OCI-M2 (cell line): ENCODE measurements around the gene INPP5D.
"Not testable (repeated sequence)": the region's sequence is repeated elsewhere in the genome, so short reads cannot be mapped to it uniquely, and the experiment has no call there.

Source experiments
- DNase-seq: peaks from one replicate; lab custom pipeline; 2025; ENCODE audit not compliant: unreplicated experiment; lab: John Stamatoyannopoulos, UW

INPP5D gene

DNA sequence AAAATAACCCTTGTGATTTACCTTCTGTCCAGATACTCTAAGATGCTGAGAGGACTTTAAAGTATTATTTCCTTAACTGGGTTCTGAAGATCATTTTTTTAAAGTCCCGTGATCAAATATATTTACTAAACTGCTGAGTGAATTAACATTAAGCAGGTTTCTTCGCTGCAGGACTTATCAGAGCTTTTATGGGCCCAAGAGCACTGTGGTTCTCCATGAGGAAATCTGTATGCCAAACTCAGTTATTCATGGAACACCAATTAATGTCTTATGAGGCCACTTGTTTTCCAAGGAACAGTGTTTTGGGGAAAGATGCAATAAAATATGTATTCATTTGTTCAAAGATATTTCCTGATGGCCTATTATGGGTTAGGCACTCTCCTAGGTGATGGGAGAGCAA, 111.2 kb downstream of the INPP5D start:
- no peak for DNase-seq

DNA sequence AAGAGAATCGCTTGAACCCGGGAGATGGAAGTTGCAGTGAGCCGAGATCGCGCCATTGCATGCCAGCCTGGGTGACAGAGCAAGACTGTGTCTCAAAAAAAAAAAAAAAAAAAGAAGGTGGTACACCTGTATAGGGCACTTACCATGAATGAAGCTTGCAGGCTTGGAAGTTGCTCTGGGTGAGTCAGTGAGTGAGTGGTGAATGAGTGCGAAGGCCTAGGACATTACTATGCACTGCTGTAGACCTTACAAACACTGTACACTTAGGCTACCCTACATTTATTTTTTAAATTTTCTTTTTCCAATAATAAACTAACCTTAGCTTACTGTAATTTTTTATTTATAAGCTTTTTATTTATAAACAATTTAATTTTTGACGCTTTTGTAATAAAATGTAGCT, 113.0 kb downstream of the INPP5D start:
- no peak for DNase-seq

DNA sequence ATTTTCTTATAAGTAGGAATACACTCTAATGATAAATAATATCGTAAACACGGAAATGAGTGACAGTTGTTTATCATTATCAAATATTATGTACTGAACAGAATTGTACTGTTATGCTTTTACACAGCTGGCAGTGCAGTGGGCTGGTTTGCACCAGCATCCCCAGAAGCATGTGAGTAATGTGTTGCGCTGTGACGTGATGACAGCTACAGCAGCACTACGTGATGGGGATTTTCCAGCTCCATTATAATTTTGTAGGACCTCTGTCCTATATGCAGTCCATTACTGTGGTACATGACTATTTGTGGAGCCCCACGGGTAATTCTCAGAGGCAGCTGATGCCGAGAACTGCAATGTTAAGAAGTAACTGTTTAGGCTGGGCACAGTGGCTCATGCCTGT, 114.0 kb downstream of the INPP5D start:
- no peak for DNase-seq

DNA sequence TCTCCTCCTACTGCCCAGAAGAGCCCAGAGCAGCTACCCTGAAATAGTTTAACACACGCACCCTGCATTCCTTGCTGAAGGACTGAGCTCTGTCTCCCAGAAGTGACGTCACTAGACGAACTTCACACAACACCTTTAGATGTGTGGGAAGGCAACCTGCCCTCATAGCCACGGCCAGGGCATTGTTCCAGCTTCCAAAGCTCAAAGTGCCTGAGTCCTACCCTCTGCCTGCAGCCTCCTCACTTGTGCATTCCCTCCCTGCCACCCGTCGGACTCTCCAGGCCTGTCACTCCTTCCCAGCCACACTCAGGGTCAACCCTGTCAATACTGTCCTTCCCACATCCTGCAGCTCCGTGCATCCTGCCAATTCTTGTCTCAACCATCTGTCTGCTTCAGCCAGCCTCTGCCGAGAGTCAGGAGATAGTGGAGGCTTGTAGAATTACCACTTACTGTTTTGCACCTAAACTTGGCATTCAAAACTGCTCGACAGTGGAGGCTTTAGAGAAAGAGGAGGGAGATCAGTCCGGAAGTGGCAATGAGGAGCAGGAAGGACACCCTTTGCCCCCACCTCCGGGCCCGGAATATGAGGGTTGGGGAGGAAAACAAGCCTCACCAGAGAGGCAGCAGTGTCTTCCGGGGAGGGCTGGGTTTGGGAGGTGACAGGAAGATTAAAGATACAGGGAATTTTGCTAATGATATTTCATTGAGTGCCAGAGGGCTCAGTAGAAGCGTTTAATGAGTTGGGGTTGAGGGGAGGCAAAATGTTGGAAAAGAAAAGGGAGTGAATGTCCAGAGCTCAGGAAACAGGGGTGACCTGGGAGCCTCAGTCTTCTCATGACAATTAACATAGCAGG, 119.1 kb downstream of the INPP5D start:
- no peak for DNase-seq

DNA sequence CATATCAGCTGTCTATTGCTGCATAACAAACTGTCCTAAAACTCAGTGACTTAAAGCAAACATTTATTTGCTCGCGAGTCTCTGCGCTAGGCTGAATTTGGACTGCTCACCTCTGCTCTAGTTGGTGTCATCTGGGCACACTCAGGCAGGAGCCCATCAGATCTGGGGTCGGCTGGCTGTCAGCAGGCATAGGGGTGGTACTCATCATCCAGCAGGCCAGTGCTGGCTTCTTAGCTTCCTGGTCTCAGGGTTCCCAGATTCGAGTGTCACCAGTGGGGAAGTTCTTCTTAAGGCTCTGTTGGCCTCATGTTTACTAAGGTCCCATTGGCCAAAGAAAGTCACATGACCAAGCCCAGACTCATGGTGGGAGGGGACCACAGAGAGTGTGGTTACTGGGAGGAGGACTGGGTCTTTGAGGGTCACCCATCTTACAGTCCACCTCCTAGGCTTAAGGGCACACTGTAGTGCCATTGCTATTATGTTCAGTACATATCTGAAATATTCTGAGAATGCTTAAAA, 119.8 kb downstream of the INPP5D start:
- DNase-seq, result no peak

DNA sequence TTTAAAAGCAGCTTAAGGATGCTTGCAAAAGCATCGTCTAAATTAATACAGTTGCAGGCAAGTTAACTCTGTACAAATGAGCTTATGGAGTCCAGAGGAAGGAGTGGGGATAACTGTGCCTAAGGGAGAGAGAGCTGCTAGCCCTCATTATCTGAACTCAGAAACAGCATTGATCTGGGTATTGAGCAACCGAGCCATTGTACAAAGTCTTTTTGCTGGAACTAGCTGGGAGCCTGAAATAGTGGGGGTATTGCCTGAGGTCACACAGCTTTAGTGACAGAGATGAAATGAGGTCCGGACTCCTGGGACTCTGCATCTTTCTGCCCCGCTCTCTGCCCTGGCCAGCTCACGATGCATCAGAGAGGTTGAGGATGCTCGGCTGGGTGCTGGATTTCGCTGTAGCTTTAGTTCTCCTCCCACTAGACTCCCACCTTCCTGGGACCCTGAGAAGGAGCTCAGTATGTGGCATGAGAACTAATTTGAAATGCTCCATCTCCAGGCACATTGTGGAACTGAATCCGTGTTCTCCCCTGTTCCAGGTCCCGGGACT, 123.8 kb downstream of the INPP5D start:
- DNase-seq, result no peak

DNA sequence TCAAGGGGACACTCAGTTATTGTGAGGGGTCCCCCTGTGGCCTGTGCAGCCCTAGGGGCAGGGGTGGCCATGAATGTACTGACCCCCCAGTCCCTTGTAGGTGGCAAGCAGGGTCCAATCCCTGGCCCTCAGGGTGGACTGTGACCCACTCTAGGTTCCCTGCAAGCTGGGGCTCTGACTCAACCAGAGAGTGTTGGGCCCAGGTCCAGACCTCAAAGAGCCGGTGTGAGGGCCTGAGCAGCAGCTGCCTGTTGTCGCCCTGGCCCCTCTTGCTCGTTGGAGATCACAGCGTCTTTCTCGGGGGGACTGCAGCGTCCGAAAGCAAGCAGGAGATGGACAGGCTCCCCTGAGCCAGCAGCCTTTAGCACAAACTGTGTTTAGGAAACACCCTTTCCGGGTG, 124.5 kb downstream of the INPP5D start:
- no peak for DNase-seq

DNA sequence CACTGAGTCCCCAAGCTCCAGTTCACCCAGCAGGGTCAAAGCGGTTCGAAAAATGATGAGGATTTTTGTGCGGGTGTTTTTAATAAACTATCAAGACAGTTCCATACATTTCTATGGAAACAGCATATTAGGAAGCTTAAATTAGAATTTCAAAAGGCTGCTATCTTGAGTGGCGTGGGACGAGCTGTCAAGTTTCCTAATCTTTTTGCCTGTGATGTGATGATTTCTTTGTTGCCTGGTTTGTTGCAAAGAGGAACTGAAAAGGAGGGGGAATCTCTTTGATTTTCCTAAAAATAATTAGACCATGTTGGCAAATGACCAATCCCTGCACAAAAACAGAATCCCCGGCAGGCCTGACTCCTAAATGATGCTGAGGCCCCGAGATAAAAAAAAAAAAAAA, 125.2 kb downstream of the INPP5D start:
- no peak for DNase-seq

DNA sequence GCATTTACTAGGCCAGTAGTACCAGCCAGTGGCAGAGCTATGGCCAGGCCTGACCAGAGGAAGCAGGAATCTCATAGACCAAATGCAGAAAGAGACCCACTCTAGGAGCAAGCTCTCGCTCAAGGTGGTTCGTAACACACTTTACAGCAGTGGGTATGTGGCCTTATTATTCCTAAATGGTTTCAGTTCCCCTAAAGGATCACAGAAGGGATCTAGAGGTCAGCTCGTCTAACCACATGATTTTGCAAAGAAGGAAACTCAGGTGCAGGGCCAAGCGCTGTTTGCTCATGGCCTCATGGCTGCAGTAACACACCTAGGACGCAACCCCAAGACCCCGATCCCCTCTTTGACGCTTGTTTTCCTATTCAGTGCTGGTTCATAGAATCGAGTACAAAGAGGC, 125.8 kb downstream of the INPP5D start:
- no peak for DNase-seq

DNA sequence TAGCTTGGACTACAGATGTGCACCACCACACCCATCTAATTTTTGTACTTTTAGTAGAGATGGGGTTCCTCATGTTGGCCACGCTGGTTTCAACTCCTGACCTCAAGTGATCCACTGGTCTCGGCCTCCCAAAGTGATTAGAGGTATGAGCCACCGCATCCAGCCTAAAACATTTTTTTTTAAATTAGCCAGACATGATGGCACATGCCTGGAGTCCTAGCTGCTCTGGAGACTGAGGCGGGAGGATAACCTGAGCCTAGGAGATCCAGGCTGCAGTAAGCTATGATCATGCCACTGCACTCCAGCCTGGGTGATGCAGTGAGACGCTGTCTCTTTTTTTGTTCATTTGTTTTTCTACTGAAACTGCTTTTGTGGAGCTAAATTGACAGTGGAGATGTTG, 126.7 kb downstream of the INPP5D start:
- no peak for DNase-seq

DNA sequence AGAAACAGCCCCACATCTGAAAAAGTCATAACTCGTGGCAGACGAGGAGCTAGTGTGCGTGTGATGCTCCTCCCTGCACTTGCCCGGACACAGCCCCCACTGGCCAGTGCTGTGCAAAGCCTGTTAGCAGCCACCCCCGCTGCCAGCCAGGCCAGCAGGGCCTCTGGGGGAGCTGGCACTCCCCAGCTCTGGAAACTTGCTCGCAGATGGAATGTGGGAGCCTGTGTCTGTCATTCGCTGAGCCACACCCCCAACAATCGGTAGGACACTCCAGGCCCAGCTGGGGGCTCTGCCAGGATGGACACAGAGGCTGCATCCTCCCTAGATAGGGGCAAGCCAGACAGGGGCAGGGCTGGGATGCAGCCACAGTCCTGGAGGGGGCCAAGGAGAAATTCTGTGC, 128.9 kb downstream of the INPP5D start:
- DNase-seq, result no peak

DNA sequence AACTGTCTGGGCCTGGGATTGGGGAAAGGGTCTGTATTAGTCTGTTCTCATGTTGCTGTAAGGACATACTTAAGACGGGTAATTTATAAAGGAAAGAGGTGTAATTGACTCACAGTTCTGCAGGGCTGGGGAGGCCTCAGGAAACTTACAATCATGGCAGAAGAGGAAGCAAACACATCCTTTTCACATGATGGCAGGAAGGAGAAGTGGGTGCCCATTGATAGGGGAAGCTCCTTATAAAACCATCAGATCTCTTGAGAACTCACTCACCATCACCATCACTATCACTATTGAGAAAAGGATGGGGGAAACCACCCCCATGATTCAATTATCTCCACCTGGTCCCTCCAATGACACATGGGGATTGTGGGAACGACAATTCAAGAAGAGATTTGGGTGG, 130.9 kb downstream of the INPP5D start:
- DNase-seq, result not testable (repeated sequence)

DNA sequence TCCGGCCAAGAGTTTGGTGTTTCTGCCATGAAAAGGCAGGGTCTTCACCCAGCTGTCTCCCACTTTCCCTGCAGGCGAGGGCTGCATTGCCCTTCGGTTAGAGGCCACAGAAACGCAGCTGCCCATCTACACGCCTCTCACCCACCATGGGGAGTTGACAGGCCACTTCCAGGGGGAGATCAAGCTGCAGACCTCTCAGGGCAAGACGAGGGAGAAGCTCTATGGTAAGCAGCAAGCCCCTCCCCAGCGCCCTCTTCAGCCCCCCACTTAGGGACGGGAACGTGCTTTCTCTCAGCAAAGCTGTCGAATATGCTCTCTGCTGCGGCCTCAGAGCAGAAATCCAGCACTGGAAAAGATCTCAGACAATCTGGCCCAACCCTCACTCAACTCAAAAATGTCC, 133.6 kb downstream of the INPP5D start:
- DNase-seq, result no peak

DNA sequence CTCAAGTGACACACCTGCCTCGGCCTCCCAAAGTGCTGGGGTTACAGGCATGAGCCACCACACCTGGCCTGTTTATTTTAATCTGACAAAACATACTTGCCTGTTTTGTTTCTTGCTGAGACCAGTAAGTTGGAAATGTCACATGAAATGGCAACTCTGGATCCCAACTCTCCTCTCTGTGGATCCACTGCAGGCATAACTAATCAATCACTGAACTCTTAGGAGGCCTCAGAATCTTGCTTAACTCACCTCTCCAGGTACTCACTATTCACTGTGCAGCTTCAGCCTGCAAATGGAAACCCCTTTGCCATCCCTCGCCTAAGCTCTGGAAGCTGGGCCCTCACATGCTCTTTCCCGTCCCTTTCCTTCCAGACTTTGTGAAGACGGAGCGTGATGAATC, 134.9 kb downstream of the INPP5D start:
- no peak for DNase-seq

DNA sequence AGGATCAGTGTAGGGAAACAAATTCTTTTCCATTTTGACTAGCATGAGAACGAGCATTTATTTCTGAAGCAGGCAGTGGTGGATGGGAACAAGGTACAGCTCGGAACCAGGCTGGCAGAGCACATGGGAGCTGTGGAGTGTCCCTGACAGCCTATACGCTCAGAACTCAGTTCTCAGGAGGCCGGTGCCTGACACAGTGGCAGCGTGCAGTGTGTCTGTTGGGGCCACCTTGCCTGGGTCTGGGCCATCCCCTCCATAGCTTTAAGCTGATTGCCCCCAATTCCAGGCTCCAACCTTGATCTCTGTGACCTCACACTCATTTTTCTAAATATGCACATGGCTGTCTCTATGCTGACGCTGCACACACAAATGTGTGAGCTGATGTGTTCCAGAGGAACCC, 136.9 kb downstream of the INPP5D start:
- no peak for DNase-seq

DNA sequence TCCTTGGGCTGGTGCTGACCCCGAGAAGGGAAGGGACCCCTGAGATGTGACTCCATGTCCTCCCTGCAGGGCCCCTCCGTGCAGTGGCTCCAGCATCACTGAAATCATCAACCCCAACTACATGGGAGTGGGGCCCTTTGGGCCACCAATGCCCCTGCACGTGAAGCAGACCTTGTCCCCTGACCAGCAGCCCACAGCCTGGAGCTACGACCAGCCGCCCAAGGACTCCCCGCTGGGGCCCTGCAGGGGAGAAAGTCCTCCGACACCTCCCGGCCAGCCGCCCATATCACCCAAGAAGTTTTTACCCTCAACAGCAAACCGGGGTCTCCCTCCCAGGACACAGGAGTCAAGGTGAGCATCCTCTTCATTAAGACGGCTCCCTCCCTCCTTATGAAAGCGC, 137.9 kb downstream of the INPP5D start:
- no peak for DNase-seq

DNA sequence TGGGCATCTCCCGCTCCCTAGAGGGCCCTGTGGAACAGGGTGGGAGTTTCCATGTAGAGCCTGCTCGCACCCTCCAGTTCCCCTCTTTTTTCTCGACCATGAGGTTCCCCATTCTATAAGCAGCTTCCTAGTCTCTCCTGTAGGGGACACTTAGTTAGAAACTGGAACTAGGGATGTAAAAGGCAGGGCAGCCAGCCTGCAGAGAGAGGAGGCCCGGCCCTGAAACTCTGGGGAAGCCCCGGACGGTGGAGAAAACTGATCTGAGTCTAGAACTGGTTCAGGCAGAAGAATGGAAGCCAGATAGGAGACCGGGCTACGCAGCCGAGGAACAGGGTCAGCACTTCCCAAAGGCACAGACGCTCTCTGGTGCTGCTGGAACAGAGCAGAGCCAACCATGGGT, 139.7 kb downstream of the INPP5D start:
- DNase-seq, result no peak

DNA sequence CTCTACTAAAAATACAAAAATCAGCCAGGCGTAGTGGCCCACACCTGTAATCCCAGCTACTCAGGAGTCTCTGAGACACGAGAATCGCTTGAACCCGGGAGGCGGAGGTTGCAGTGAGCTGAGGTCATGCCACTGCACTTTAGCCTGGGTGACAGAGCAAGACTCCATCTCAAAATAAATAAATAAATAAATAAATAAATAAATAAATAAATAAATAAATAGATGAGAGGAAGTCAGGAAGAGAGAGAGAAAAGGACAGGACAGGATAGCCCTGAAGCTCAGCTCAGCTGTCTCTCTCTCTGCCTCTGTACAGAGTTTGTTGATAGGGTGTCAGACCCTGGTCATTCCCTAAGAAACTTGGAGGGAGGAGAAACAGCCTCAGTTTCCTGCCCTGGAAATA, 140.6 kb downstream of the INPP5D start:
- not testable (repeated sequence) for DNase-seq

DNA sequence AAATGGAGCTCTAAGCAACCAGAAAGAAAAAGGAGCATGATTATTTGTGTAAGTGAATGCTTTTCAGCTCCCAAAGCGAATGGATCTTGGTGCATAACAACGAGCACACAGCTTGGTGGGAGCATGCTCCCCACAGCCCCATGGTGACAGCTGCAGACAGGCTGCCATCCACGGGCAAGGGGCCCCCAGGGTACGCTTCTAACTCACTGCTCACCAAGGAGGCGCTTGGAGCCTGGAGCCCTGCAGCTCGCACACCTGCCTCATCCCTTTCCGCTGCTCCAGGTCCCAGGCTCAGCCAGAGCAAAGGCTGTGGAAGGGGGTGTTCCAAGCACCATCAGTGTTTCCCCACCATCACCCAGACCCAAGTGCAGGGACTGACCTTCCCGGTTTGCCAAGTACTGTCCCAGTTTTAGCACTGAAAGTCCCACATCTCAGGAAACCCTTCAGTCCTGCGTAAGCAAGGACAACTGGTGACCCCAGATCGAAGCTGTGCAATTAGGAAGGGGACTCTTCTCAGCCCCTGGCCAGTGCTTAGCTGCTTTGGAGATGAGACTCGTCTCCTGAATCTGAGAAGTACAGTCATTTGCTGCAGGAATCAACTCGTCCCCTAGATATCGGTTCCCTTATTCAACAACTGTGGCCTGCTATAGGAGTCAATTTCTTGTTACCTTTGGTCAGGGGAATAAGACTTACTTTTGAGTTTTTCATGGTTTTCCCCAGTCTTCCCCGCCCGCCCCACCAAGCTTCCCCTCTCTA, 141.3 kb downstream of the INPP5D start:
- no peak for DNase-seq

DNA sequence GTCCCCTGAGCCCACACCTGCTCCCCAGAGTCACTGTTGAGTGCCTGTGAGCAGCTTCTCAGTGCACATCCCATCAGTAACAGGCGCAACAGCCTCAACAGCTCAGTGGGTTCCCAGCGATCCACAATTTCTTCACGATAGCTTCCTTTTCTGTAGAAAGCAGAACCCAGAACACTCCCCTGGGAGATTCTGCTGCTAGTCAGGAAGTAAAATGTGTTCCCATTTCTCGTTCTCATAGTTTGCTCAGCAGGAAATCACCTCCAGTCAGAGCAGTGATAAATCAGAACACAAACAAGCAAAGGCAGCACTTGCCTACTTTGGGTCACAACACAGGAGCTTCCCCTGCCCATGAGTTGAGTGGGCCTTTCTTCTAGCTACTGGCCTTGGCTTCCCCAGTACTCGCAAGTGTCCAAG, 142.4 kb downstream of the INPP5D start:
- DNase-seq, result no peak

DNA sequence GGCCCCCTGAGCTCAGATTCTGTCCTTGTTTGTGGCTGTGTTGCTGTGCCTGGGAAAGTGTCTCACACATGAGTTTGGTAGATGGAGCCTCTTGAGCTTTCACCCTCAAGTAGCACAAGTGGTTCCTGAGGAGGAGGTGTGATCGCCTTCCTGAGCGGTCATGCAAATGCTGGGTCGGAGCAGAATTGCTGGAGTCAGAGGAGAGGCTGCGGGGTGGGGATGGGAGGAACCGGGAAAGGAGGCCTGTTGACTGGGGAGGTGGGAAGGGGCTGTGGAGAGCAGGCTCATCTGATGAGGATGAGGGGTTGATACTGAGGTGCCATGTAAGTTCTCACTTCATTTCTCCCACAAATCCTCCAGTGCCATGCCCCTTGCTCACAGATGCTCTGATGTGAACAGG, 142.9 kb downstream of the INPP5D start:
- DNase-seq, result no peak
